ENCODE measurements around the gene SMOC1.

DNA sequence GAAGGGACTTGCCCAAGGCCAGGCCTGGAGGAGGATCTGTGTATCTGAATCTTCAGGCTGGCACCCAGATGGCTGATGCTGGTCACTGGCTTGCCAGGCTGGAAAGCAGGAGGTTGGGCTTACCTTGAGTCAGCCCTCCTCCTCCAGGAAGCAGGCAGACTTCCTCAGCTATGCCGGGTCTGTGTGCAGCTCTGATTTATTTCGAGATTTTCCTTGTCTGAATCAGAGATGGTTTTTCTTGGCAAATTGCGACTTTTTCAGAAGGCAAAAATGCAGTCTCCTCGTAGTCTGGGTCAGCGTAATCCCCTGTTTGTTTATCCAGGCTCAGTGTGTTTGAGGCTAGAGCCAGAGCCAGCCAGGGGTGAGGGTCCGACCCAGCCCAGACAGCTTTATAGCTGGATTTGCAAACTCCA lies 48.9 kb downstream of the SMOC1 start:
- TF ChIP-seq CTCF (conservative IDR thresholded peaks at IDR 0.05; ENCODE audit: low read depth, low read length) (no peak), EZH2 (IDR thresholded peaks at IDR 0.05; ENCODE audit: low read length, unreplicated experiment) (no peak)

Measured in PC-3 (cell line).